Stimulated activated CD4-positive, alpha-beta T cell treated with anti-CD3 and anti-CD28 coated beads, Interleukin-2, amount 100 ng/mL, for 24 hours (primary cell): Measurements from ENCODE around the gene MICAL3.

Experiments
- DNase-seq, 2 donors: peaks; one replicate each; pipeline ENCODE4 v3.0.0-alpha.2; 2020

The MICAL3 gene

DNA sequence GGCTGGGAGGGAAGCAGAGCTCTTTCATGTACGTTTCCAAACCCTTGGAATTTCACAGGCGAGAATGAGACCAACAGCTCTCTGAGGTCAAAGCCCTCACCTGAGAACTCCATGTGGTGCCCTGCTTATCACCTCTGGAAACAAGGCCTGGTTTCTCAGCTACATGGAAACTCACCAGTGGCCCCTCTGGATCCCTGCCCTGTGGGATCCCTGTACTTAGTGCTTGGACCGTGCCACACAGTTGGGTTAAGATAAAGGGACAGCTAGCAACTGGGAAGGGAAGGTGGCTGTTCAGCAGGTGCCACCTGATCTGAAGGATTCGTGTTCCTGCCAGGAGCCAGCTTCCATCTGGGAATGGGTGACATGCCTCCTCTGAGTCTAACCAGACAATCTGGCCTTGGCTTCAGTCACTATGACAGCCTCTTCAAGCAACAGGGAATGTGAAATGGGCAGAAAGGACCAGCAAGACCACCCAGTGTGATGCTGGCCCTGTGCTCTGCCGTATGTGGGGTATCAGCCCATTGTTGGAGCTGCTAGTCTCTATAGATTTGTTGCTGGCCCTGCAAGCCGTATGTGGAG, 195.8 kb downstream of the MICAL3 start:
- no peak for DNase-seq

DNA sequence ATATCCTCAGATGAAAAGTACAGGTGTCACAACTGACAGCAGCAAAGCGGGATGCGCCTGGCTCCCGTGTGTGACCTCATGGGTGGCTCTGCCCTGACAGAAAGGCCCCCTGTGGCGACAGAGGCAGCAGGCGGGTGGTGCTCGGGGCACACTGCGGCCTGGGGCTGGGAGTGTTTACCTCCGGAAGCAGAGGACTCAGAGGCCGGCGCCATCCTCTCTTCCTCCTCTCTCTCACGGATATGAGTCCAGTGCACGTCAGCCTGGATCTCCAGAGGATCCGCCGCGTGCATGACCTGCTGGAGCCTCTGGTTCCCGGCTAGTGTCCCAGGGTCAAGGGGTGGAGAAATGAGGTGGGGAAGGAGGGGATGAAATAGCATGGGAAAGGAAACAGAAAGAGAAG, 196.9 kb downstream of the MICAL3 start:
- DNase-seq: no peak

DNA sequence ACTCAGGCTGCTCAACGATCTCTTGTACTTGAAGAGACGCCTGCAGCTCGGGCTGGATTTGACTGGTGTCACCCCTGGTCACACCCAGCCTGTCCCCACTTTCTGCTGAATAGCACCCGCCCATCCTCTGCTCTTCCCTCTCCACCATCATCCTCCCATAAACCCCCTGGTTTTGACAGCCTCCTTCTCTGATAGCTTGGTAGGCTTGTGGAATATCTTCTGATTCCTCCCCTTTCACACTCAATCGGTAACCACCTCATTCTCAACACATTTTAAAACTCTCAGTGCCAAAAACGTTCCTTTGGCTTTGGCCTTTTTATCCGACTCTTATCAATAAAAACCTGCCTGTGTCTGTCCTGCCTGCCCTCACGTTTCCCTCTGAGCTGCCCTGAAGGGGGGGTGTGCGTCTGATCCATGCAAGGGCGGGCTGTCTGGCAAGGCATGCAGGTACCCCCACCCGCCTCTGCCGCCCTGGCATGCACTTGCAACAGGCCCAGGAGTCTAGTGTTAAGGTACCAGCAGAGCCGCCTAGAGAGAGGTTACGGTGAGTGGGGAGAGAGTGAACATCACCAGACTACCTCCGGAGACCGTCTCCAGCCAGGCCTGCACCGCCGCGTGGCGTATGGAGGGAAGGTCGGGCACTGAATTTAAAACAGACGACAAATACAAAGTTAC, 198.3 kb downstream of the MICAL3 start:
- DNase-seq: no peak

DNA sequence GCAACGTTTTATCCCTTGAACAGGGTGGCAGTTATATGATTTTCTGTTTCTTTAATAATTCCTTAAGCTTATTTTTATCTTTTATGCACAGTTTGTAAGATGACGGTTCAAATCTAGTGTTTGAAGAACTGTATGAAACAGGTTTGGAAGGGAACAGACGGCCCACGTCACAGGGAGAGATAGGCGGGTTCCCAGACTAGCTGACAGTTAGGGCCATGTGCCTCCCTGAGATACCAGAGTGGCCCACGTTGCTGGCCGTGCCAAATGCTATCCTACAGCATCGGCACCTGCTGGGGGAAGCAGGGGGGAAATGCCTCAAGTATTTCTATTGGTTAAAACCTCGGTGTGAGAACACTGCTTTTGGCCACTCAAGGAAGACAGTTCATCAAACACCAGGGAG, 199.9 kb downstream of the MICAL3 start:
- no peak for DNase-seq

DNA sequence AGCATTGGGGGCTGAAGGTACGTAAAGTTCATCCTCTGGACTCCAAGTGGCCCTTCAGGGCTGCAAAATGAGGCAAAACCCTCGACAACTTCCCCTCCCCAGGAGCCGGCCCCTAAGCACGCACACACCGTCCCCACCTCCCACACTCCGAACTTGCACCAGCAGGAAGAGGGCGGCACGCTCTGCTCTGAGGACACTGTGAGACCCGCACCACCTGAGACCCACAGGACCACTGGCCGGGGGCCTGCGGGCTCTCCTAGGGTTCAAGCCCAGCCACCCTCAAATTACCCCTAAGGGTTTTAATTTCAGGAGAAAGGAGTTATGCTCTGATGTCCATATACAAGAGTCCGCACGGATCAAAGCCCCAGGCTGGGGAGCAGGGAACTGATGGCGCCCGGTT, 200.4 kb downstream of the MICAL3 start:
- DNase-seq: no peak

DNA sequence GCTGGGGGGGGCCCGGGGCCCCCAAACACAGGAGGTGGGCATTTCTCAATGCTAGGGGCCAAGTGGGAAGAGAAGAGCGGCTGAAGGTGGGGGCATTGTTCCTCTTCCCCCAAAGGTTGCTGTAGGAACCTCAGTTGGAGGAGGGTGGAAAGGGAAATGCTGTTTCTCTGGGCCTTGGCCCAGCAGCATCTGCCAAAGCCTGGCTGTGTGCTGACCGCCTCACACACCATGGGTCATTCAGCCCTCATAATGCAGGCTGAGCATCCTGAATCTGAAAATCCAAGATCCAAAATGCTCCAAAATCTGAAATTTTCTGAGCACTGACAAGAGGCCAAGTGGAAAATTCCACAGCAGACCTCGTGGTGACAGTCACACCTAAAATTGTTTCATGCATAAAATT, 201.1 kb downstream of the MICAL3 start:
- no peak for DNase-seq

DNA sequence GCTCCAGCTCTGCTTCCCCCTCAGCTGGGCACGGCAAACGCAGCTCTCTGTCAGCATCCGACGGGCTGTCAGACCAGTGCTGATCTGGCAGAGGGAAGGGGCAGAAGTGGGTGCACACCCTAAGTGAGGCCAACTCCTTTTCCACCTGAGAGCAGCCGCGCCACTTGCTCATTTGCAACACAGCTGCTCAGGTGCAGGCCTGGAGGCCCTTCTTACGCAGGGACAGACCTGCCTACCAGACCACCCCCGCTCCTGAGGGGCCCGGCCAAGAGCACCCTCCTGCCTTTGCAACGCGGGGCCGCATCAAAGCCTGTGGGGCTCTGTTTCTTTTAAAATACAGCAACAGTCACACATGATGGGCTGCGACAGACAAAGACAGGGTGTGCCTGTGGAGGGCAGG, 202.3 kb downstream of the MICAL3 start:
- DNase-seq: no peak

DNA sequence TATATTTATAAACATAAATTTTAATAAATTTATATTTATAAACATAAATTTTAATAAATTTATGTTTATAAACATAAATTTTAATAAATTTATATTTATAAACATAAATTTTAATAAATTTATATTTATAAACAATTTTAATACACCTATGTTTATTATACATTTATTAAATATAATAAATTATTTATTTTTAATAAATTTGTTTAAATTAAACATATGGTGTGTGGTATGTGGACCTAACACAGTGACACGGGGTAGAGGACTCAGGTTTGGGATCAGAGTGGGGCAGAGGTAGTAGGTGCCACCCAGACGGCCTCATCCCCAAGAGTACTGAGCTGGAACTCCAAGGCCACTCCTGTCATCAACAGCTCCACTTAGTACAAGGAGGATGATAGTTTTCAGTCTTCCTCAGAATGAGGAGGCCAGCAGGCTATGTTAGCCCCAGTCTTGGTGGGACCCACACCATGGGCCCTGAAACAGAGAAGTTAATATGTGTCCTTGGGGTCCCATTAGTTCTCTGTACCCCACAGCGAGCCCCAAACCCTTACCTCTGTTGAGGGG, 203.4 kb downstream of the MICAL3 start:
- DNase-seq: no peak

DNA sequence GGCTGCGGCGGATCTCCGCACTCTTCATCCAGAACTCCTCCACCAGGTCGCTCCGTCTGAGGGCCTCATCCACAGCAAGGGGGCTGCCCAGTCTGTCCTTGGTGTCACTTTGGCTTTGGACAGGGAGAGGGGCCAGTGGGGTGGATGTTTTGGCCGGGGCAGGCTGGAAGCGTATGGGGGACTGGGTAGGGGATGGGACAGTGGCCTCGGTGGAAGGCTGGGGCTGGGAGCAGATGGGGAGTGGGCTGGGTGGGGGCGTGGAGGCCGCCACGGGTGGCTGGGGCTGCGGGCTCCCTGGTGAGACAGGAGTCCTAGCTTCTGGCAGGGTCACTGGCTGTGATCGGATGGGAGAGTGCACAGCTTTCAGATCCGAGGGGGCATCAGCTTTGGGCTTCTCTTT, 205.7 kb downstream of the MICAL3 start:
- no peak for DNase-seq

DNA sequence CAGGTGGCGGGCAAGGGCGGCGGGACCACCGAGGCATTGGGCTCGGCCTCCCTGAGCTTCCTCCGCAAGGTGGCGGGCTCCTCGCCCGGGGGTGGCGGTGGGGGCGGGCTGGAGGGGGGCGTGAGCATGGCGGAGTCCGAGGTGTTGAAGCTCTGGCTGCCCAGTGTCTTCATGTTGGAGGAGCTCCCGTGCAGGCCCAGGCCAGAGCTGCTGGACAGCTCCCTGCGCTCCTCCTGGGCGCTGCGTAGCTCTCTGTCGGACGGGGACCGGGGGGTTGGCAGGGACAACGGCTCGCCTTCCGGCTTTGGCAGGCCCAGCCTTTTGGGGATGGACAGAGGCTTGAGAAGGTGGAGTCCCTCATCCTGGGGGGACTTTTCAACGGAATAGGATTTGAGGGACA, 206.2 kb downstream of the MICAL3 start:
- DNase-seq: no peak

DNA sequence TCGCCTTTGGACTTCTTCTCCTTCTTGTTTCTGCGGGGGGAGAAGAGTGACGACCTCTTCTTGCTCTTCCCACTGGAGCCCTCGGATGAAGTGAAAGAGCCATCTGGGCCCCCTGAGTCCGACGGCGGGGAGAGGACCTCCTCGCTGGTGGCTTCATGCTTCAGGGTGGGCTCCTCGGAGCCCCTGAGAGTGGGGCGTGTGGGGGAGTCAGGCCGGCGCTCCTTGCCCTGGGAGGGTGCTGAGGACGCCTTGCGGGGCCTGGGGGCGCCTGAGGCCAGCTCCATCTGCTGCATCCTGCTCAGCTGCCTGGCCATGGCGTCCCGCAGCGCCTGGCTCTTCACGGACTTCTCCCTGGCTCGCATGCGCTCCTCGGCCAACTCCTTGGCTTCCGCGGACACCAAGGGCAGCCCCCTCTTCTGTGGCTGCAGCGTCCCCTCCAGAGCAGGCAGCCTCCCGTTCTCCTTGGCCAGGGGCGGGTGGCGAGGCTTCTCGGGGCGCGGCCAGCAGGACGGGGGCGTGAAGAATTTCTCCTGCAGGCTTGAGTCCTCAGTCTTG, 206.8 kb downstream of the MICAL3 start:
- no peak for DNase-seq

DNA sequence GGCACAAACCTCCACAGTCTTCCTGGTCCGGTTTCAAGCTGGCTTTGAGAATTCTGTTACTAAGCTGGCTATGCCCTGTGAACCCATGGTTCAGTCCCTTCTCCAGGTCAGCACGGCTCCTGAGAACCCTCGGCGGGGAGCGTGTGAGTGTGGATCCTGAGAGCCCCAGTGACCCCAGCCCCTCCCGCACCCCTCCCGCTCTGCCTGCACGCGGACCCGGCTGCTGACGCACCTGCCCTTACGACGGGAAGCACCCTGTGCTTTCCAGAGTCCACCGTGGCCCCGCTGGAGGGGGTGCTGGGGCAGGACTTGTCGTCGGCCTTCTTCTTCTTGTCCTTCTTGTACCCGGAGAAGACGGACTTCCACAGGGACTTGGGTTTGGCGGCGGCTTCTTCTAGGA, 207.3 kb downstream of the MICAL3 start:
- no peak for DNase-seq

DNA sequence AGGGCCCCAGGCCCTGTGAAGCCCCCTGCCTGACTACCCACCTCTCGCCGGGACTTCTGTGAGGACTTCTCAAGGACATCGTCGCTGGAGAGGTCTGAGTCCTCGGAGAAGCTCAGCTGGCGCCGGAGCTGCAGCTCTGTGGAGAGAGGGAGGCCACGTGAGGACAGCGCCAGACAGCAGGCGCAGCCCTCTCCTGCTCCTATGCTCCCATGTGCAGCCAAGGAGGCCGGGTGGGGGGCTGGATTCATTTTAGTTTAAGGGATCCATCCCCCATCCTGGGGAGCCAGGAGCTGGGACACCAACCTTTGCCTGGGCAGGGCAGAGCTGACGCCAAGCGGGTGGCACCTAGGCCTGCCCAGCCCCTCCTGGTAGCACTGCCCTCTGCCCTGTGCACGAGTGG, 207.7 kb downstream of the MICAL3 start:
- DNase-seq: no peak

DNA sequence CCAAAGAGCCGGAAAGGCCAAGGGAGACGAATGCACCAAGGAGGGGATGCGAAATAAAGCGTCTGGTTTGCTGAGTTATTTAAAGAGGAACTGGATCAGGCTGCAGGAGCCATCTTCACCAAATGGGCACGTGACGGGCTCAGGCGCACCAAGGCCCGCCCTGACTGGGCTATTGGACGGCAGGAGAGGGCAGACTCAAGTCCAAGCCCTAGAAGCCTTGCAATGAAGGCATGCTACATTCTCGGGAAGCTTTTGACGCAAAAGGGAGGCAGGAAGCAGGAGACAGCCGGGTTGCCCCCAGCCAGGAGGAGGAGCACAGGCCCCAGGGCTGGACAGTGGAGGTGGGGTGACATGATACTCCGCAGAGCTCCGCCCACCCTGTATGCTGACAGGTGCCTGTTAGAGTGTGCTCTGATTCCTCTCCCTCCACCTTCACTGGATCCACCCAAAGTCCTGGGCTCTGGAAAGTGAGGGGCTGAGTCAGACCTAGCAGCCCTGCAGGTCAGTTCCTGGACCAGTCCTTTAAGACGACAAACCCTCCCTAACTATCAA, 208.6 kb downstream of the MICAL3 start:
- no peak for DNase-seq

DNA sequence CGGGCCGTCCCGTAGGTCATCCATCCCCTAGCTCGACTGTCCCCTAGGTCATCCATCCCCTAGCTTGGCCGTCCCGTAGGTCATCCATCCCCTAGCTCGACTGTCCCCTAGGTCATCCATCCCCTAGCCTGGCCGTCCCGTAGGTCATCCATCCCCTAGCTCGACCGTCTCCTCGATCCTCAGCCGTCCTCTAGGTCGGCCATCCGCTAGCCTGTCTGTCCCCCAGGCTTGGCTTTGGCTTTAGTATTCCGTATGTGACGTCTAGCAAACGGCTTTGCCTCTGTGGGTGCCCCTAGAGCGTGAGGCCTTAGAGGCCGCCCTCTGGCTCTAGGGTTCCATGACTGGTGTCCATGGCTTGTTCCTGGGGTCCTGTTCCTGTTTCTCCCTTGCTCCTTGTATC, 209.5 kb downstream of the MICAL3 start:
- DNase-seq: no peak

DNA sequence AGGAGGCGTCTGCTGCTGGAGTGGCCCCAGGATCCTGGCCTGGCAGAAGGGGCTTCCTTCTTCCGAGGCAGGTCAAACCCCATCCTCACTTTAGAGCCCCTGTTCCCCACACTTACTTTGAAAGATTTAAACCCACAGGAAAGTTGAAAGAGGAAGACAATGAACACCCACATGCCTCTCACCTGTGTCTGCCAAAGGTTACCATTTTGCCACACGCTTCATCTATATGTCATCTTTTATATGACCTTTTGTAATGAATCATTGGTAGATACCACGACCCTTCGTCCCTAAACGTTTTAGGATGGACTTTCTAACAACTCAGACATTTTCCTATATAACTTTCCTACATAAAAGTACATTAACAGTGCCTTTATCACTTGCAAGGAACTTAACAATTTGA, 210.3 kb downstream of the MICAL3 start:
- no peak for DNase-seq

DNA sequence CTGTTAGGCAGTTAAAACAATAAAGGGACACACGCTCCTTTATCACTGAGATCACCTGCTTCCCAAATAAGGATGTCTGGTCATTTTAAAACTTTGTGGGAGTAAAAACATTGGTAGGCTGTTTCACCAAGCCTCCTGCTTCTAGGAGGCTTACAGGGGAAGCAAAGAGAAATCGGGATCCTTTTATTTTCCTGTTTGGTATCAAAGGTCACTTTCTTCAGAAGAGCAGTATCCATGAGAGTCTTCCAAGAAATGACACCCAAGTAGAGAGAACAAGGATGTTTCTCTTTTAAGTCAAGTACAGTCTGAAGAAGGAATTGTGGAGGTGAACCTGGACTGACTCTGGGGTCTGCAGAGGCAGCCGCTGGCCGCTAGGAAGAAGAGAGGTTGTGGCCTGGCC, 213.2 kb downstream of the MICAL3 start:
- DNase-seq: no peak

DNA sequence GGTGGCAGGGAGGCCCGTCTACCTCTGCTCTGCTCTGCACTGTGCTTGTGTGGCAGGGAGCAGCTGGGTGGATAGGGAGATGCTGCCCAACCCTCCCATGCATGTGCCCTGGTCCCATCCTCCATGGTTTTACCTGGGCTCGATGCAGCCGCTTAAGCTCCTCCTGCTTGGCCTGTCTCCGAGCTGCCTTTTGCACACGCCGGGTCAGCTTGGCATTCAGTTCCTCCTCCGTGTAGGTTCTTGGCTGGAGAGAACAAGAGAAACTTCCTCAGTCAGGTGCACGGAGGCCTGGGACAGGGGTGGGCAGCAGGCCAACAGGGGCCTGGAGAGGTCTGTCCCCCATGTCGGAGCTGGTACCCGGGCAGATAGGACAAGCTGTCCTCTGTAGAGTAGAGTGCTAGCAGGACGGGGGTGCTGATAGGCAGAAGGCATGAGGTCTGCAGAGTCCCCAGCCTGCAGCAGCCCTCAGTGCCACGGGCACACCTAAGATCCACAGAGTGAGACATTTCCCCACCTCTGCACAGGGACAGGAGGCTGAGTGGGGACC, 213.7 kb downstream of the MICAL3 start:
- no peak for DNase-seq

DNA sequence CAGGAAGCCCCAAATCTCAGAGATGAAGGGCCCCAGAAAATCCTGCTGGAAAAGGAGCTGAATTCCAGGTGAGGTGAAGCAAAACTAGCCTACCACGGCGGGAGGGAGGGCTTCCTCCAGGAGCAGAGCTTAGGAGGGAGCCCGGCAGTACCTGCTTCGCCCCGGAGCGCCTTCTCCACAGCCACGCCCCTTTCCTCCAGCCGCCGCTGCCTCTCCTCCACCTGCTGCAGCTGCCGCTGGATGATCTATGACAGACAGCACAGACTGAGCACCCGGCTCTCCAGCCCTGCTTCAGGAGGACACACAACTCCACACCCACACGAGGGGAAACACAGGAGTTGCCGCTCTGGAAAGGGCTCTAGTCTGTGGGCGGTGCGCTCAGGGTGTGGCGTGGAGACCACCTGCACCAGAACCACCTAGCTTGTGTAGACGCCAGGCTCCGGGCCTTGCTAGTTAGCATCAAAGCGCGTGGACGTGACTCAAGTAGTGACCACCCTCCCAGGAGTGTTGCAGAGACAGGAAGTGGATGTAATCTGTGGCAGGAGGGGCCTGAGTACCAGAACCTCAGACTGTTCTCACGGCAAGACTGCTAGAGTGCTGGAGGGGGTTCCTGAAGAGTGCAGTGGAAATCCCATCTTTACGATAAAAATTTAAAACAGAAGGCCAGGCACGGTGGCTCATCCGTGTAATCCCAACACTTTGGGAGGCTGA, 215.5 kb downstream of the MICAL3 start:
- no peak for DNase-seq

DNA sequence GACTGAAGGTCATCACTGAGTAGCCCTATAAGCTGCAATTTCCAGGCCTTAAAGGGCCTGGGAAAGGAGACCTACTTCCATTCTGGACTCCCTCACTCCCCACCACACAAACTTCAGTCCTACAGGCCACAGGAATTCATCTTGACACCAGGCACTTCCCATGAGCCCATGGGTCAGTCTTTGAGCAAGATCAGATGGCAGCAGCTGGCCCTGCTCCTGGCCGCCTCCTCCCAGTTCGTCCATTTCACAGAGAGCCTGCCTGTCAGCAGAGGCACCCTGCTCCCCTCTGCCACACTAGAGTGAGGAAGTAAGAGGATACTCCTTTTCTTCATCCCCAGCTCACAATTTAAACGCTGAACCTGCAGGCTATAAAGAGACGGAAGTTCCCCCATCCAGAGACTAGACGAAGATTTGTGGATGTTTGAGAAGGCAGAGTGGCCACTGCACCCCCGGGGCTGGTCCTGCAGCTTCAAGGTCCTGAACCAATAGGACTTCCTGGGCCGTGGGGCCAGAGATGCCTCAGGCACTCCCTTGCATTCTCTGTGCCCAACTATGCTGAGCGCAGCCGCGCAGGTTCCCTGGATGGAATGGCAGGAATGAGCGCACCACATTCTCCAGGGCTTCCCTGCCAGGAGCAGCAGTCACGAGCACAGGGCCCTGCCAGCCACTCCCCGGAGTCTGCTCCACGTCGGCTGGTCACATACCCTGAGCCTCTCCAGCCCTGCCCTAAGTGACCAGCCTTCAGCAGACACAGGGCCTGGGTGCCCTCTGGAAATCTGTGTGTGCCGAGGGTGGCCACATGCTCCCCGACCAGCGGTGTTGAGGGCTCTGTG, 216.6 kb downstream of the MICAL3 start:
- no peak for DNase-seq

DNA sequence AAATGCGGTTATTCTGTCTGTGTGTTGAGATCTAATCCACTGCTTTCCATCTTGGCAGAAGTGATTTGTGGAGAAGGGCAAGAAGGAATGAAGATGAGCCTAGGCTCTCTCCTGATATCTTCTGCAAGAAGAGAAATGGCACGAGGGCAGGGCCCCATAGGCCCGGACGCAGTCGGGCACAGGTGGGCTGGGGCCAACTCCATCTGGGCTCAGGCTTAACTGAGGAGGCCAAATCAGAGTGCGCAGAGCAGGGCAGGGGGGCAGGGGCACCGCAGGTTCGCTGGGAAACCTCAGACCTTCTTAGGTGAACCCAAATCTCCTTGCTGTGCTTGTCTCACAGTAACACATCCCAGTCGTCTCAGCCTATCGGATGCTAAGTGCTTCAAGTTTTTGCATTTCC, 217.3 kb downstream of the MICAL3 start:
- no peak for DNase-seq

DNA sequence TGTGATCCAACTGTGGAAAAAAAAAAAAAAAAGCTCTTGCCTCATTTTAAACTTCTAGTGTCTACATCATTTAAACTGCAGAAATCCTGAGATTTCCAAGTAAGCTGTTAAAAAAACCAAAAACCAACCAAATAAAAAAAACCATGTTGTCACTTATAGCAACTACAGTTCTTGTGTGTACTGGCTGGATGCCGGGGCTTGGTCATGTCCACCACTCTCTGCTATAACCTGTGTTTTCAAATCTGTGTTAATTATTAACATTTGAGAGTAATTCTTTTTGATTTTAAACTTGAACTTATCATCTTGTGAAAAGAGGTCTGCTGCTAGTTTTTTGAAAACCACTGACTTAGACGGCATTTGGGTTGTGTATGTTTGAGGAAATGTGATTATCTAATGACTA, 217.9 kb downstream of the MICAL3 start:
- no peak for DNase-seq
